CD14-positive monocyte (primary cell): ENCODE measurements around the gene HDGF. TPM values are rescaled to one million over a fixed set of nuclear protein-coding genes. Genes with fewer than 3 reads are reported as not detected.

Experiments
- DNase-seq, 3 donors: peaks; one replicate each; pipeline ENCODE4 v3.0.0-alpha.2; 2011 to 2022
- H2AFZ ChIP-seq: 2 replicates; pipeline ENCODE4 v1.6.0; 2012; ENCODE audit warnings: mild to moderate bottlenecking, low read depth, low read length, inconsistent platforms; ENCODE audit not compliant: insufficient read depth, poor library complexity, severe bottlenecking
- H3K27ac ChIP-seq, 2 donors: 1 replicate in 1 of 2; 2 replicates in 1 of 2; pipeline ENCODE4 v1.5.1; 2012 to 2013; ENCODE audit warnings: low read length in 2 of 2, control low read depth in 1 of 2, inconsistent platforms in 1 of 2, low read depth in 1 of 2, mild to moderate bottlenecking in 1 of 2
- H3K27me3 ChIP-seq, 2 donors: one replicate each; pipeline versions ENCODE4 v1.6.0 to v1.6.1; 2011 to 2013; ENCODE audit warnings: low read length in 2 of 2; ENCODE audit not compliant: control insufficient read depth in 2 of 2, insufficient read depth in 2 of 2
- H3K36me3 ChIP-seq, 2 donors: replicated peaks in 1 of 2; 1 replicate in 1 of 2; 2 replicates in 1 of 2; pipeline versions ENCODE4 v1.5.1 to v1.6.1; 2012 to 2013; ENCODE audit warnings: low read length in 2 of 2, control low read depth in 1 of 2, inconsistent platforms in 1 of 2, mild to moderate bottlenecking in 1 of 2; ENCODE audit not compliant: insufficient read depth in 2 of 2, control insufficient read depth in 1 of 2
- H3K4me1 ChIP-seq, 2 donors: 1 replicate in 1 of 2; 2 replicates in 1 of 2; pipeline versions ENCODE4 v1.5.1 to v1.6.1; 2012 to 2013; ENCODE audit warnings: low read length in 2 of 2, control low read depth in 1 of 2, inconsistent platforms in 1 of 2, mild to moderate bottlenecking in 1 of 2, moderate library complexity in 1 of 2; ENCODE audit not compliant: insufficient read depth in 2 of 2, control insufficient read depth in 1 of 2
- H3K4me2 ChIP-seq: replicated peaks from 2 replicates; pipeline ENCODE3; 2012; ENCODE audit warnings: low read length, moderate library complexity, mild to moderate bottlenecking; ENCODE audit not compliant: poor library complexity, severe bottlenecking; ENCODE audit errors: extremely low read depth
- H3K4me3 ChIP-seq, 3 experiments: fragments of 200-600 bp in 1 of 3; sonication (generic) in 1 of 3; replicated peaks in 1 of 3; 1 replicate in 2 of 3; 2 replicates in 1 of 3; pipeline ENCODE4 v1.5.1; 2011 to 2013; ENCODE audit warnings: low read length in 3 of 3, mild to moderate bottlenecking in 3 of 3, control low read depth in 2 of 3, low read depth in 2 of 3, inconsistent platforms in 1 of 3, moderate library complexity in 1 of 3
- H3K79me2 ChIP-seq: 2 replicates; pipeline ENCODE4 v1.6.0; 2012; ENCODE audit warnings: mild to moderate bottlenecking, control low read depth, inconsistent platforms, low read length, moderate library complexity; ENCODE audit not compliant: insufficient read depth
- H3K9ac ChIP-seq: 2 replicates; pipeline ENCODE4 v1.6.0; 2017; ENCODE audit warnings: low read length, mild to moderate bottlenecking; ENCODE audit not compliant: insufficient read depth, poor library complexity, severe bottlenecking
- H3K9me3 ChIP-seq, 2 donors: replicated peaks in 1 of 2; 1 replicate in 1 of 2; 2 replicates in 1 of 2; pipeline versions ENCODE4 v1.5.1 to v1.6.1; 2012 to 2013; ENCODE audit warnings: low read length in 2 of 2, control low read depth in 1 of 2; ENCODE audit not compliant: control insufficient read depth in 1 of 2, insufficient read depth in 1 of 2
- H4K20me1 ChIP-seq: 2 replicates; pipeline ENCODE4 v1.6.0; 2012; ENCODE audit warnings: mild to moderate bottlenecking, low read length, control low read depth, moderate library complexity; ENCODE audit not compliant: insufficient read depth
- H3K27ac Mint-ChIP-seq, 7 donors: one replicate each; pipeline ENCODE4 v1.8.0; 2020; ENCODE audit warnings: mild to moderate bottlenecking in 7 of 7, mixed read lengths in 7 of 7, moderate library complexity in 6 of 7, inconsistent platforms in 2 of 7
- H3K27me3 Mint-ChIP-seq, 3 donors: one replicate each; pipeline ENCODE4 v1.8.0; 2021 to 2022; ENCODE audit warnings: low read depth in 3 of 3, mild to moderate bottlenecking in 3 of 3, mixed read lengths in 3 of 3, moderate library complexity in 3 of 3, inconsistent platforms in 1 of 3
- H3K36me3 Mint-ChIP-seq, 2 donors: one replicate each; pipeline ENCODE4 v1.8.0; 2020; ENCODE audit warnings: mixed read lengths in 2 of 2, inconsistent platforms in 1 of 2, mild to moderate bottlenecking in 1 of 2
- H3K4me1 Mint-ChIP-seq: one replicate; pipeline ENCODE4 v1.8.0; 2020; ENCODE audit warnings: mild to moderate bottlenecking, mixed read lengths
- H3K4me3 Mint-ChIP-seq, 2 donors: one replicate each; pipeline ENCODE4 v1.8.0; 2020; ENCODE audit warnings: mild to moderate bottlenecking in 2 of 2, mixed read lengths in 2 of 2, moderate library complexity in 1 of 2
- H3K9me3 Mint-ChIP-seq, 7 donors: one replicate each; pipeline ENCODE4 v1.8.0; 2020 to 2022; ENCODE audit warnings: mixed read lengths in 7 of 7, mild to moderate bottlenecking in 6 of 7, moderate library complexity in 6 of 7, inconsistent platforms in 2 of 7
- WGBS: methylation state at CpG from one replicate; pipeline ENCODE4 v1.1.5; 2013; ENCODE audit warnings: missing lambda C conversion rate; ENCODE audit not compliant: insufficient coverage; 5-methylcytosine and 5-hydroxymethylcytosine counted together
- intact Hi-C, 2 donors: fragments of 100-400 bp; cut with micrococcal nuclease; formaldehyde crosslinking; loops; one replicate each; pipeline versions ENCODE4 v1.15.0 to v1.15.1; 2023
- polyA plus RNA-seq, 3 donors: library from polyadenylated mRNA; depleted of rRNA in 1 of 3; unstranded in 2 of 3; stranded (reverse) in 1 of 3; fragments of 300-500 nt in 2 of 3; fragments of >200 nt in 1 of 3; fragmentation: Illumina TruSeq in 2 of 3; gene quantifications; 1 replicate in 2 of 3; 2 replicates in 1 of 3; pipeline ENCODE4 v1.2.3, GENCODE V29; 2012 to 2021
- TF ChIP-seq, protein P1 (sequence below): fragments of 200-600 bp; IDR thresholded peaks from one replicate; pipeline ENCODE4 v1.8.0; 2022; ENCODE audit warnings: antibody characterized with exemption, mild to moderate bottlenecking

The HDGF gene
- polyA plus RNA-seq, 3 donors, result 23.9 to 92.4 (median 49.9) TPM

- Histone ChIP-seq H3K79me2 (peaks cover 74% of the 10 kb centered on the region), H2AFZ (no peak overlapping the region), H3K4me3 (peak overlapping the region in 1 of 3 experiments; percentile 84), H3K36me3 (peaks cover 30 to 35% of the 10 kb centered on the region in 2 donors), H3K9ac (no peak overlapping the region), H3K27ac (peak overlapping the region; percentile 81 to 89), H3K4me2 (peak overlapping the region; percentile 91), H4K20me1 (peaks cover 45% of the 10 kb centered on the region), H3K9me3 (no peaks in the 10 kb centered on the region), H3K27me3 (no peaks in the 10 kb centered on the region), H3K4me1 (peaks cover 59 to 71% of the 10 kb centered on the region in 2 donors)
- intact Hi-C loops, result loop anchor here in 1 of 2 donors (5.0 kb wide), 1 partner anchor 244 kb away; the partner anchor contains the start of gene MEF2D
- peak in 2 of 3 donors; percentile 45 to 50 for DNase-seq
- WGBS, result 6% methylated on average over 2 of the region's 3 CpGs
- Mint-ChIP-seq H3K27ac (peak overlapping the region; percentile 91 to 96 (median 95)), H3K4me1 (peaks cover 64% of the 10 kb centered on the region), H3K27me3 (peaks cover 0 to 3% (median 2%) of the 10 kb centered on the region in 3 donors), H3K9me3 (peaks cover 0 to 2% (median 0%) of the 10 kb centered on the region in 7 donors), H3K36me3 (peaks cover 28 to 41% of the 10 kb centered on the region in 2 donors), H3K4me3 (peak overlapping the region in 1 of 2 donors; percentile 14)
- TF ChIP-seq, protein P1, sequence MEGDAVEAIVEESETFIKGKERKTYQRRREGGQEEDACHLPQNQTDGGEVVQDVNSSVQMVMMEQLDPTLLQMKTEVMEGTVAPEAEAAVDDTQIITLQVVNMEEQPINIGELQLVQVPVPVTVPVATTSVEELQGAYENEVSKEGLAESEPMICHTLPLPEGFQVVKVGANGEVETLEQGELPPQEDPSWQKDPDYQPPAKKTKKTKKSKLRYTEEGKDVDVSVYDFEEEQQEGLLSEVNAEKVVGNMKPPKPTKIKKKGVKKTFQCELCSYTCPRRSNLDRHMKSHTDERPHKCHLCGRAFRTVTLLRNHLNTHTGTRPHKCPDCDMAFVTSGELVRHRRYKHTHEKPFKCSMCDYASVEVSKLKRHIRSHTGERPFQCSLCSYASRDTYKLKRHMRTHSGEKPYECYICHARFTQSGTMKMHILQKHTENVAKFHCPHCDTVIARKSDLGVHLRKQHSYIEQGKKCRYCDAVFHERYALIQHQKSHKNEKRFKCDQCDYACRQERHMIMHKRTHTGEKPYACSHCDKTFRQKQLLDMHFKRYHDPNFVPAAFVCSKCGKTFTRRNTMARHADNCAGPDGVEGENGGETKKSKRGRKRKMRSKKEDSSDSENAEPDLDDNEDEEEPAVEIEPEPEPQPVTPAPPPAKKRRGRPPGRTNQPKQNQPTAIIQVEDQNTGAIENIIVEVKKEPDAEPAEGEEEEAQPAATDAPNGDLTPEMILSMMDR, result no peak
These were observed 5.6 kb downstream of the HDGF start for GRCh38 chr1:156745881-156746280.

GRCh38 chr1:156744786-156745419 lies 6.6 kb downstream of the HDGF start:
- Mint-ChIP-seq H3K4me3 (no peak overlapping the region), H3K36me3 (peaks cover 28 to 41% of the 10 kb centered on the region in 2 donors), H3K4me1 (peaks cover 63% of the 10 kb centered on the region), H3K27ac (peak overlapping the region; percentile 37 to 96 (median 89)), H3K9me3 (peaks cover 0 to 2% (median 0%) of the 10 kb centered on the region in 7 donors), H3K27me3 (peaks cover 0 to 3% (median 2%) of the 10 kb centered on the region in 3 donors)
- WGBS, result 47% methylated on average over 6 of the region's 14 CpGs
- Histone ChIP-seq H2AFZ (no peak overlapping the region), H3K4me2 (no peak overlapping the region), H3K4me3 (no peak overlapping the region), H3K4me1 (peaks cover 60 to 70% of the 10 kb centered on the region in 2 donors), H3K79me2 (peaks cover 74% of the 10 kb centered on the region), H3K9ac (no peak overlapping the region), H3K27ac (peak overlapping the region; percentile 22 to 81), H3K9me3 (no peaks in the 10 kb centered on the region), H3K36me3 (peaks cover 30 to 35% of the 10 kb centered on the region in 2 donors), H3K27me3 (no peaks in the 10 kb centered on the region), H4K20me1 (peaks cover 41% of the 10 kb centered on the region)
- intact Hi-C loops, result loop anchor here in 1 of 2 donors (5.0 kb wide), 1 partner anchor 243 kb away; the partner anchor contains the start of gene MEF2D
- DNase-seq, result no peak
- TF ChIP-seq, protein P1, result no peak
